HG02840 (cell line): ENCODE results near the gene MUC5AC.

Experiments
- ATAC-seq: cut with Tn5 transposase; IDR thresholded peaks from one replicate; pipeline ENCODE4 v1.9.1; 2021; ENCODE audit warnings: mild to moderate bottlenecking, moderate library complexity, moderate number of reproducible peaks; ENCODE audit not compliant: unreplicated experiment, low FRiP score

MUC5AC gene

DNA sequence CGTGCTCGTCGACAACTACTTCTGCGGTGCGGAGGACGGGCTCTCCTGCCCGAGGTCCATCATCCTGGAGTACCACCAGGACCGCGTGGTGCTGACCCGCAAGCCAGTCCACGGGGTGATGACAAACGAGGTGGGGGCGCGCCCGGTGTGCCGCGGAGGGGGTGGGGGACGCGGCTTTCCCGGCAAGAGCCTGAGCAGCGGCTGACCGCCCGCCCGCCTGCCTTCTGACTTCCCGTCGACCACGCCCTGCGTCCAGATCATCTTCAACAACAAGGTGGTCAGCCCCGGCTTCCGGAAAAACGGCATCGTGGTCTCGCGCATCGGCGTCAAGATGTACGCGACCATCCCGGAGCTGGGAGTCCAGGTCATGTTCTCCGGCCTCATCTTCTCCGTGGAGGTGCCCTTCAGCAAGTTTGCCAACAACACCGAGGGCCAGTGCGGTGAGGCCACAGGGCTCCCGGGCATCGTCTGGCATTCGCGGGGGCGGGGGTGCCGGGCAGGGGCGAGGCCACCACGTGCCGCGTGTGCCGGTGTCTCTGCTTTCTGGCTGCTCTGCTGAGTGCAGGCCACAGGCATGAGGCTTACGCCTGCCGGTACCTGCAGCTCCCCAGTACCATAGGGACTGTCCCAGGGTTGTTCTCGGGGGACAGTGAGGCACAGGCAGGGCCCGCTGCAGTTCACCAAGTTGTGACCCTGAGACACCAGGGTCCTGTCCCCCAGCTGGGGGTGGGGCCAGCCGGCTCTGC lies 36.7 kb downstream of the MUC5AC start:
- no peak for ATAC-seq

DNA sequence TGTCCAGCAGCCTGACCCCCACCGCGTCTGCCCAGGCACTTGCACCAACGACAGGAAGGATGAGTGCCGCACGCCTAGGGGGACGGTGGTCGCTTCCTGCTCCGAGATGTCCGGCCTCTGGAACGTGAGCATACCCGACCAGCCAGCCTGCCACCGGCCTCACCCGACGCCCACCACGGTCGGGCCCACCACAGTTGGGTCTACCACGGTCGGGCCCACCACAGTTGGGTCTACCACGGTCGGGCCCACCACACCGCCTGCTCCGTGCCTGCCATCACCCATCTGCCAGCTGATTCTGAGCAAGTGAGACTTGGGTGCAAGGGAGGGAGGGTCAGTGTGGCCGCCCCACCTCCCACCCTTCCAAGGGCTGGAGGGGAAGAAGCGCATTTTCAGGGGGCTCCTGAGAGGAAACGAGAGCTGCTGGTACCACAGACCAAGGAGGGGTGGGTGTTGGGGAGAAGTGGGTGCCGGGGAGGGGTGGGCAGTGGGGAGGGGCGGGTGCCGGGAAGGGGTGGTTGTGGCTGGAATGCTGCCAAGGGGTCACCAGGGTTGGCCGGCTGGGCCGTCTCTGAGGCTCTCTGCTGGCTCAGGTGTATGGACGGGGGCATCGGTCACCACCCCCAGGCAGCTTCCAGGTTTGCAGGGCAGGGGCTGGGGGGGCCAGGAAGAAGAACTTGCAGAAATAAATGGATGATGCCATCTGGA lies 37.4 kb downstream of the MUC5AC start:
- no peak for ATAC-seq

GRCh38 chr11:1195682-1196515 lies 38.1 kb downstream of the MUC5AC start:
- no peak for ATAC-seq

- no peak for ATAC-seq
Observed at GRCh38 chr11:1196516-1197391, 39.0 kb downstream of the MUC5AC start.

- ATAC-seq: no peak
Observed at GRCh38 chr11:1197431-1197885, 39.7 kb downstream of the MUC5AC start.

DNA sequence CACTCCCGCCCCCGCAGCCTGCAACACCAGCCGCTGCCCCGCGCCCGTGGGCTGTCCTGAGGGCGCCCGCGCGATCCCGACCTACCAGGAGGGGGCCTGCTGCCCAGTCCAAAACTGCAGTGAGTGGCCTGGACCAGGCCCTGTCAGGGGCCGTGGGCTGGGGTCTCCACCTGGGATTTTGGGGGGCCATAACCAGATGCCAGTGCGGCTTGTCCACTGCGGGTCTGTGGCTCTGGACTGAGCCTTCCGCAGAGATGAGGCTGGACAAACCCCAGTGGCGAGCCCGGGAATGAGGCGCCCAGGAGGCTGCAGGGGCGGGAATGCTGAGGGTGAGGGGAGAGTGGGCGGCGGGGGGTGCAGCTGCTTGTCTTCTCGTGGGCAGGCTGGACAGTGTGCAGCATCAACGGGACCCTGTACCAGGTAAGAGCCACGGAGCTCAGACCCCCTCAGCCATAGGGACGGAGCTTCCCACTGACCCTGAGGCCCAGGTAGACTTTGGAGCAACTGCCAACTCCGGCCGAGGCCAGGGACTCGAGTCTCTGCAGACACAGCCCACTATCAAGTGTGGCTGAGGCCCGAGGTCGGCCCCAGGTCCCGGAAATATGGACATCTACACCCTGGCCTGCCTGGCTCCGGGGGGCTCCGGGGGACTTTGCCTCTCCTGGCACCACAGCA lies 40.3 kb downstream of the MUC5AC start:
- no peak for ATAC-seq

- ATAC-seq: no peak
Observed at GRCh38 chr11:1198561-1199240, 40.9 kb downstream of the MUC5AC start.

- no peak for ATAC-seq
Observed at GRCh38 chr11:1199241-1199750, 41.5 kb downstream of the MUC5AC start.

DNA sequence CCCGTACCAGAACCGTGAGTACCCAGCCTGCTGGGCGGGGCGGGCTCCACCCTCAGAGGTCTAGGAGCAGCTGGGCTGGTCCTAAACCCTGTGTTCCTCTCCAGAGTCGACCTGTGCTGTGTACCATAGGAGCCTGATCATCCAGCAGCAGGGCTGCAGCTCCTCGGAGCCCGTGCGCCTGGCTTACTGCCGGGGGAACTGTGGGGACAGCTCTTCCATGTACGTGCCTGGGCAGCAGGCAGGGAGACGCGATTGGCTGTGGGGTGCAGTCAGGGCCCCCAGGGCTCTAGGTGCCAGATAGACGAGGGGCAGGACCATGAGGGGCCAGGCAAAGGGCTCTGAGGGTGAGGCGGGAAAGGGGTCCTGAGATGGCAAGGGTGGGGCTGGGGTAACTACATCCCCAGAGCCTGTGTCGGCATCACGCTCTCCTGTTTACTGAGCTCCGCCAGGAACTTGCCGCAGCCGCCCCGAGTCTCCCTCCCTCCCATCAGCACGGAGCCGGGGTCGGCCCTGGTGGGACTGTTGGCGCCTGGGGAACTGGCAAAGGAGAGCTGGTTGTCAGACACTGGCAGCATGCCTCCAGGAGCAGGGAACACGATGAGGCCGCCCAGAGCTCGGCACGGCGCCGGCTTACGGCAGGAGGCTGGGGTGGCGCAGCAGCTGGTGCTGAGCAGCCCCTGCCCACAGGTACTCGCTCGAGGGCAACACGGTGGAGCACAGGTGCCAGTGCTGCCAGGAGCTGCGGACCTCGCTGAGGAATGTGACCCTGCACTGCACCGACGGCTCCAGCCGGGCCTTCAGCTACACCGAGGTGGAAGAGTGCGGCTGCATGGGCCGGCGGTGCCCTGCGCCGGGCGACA lies 42.2 kb downstream of the MUC5AC start:
- ATAC-seq: no peak

GRCh38 chr11:1200611-1201191 lies 42.9 kb downstream of the MUC5AC start:
- ATAC-seq: no peak

DNA sequence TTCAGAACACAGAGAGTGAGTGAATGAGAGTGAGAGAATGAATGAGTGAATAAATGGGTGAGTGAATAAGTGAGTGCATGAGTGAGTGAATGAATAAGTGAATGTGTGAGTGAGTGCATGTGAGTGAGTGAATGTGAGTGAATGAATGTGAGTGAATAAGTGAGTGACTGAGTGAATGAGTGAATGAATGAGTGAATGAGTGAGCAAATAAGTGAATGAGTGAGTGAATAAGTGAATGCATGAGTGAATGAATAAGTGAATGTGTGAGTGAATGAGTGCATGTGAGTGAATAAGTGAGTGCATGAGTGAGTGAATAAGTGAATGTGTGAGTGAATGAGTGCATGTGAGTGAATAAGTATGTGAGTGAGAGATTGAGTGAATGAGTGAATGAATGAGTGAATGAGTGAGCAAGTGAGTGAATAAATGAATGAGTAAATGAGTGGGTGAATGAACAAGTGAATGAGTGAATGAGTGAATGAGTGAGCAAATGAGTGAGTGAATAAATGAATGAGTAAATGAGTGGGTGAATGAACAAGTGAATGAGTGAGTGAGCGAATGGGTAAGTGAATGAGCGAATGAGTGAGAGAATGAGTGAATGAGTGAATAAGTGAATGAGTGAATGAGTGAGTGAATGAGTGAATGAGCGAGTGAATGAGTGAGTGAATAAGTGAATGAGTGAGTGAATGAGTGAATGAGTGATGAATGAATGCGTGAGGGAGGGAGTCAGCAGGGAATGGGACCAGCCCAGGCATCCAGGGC lies 43.8 kb downstream of the MUC5AC start:
- ATAC-seq: no peak

- ATAC-seq: no peak
Observed at GRCh38 chr11:1202154-1202775, 44.5 kb downstream of the MUC5AC start.

GRCh38 chr11:1202776-1203504 lies 45.2 kb downstream of the MUC5AC start:
- no peak for ATAC-seq

DNA sequence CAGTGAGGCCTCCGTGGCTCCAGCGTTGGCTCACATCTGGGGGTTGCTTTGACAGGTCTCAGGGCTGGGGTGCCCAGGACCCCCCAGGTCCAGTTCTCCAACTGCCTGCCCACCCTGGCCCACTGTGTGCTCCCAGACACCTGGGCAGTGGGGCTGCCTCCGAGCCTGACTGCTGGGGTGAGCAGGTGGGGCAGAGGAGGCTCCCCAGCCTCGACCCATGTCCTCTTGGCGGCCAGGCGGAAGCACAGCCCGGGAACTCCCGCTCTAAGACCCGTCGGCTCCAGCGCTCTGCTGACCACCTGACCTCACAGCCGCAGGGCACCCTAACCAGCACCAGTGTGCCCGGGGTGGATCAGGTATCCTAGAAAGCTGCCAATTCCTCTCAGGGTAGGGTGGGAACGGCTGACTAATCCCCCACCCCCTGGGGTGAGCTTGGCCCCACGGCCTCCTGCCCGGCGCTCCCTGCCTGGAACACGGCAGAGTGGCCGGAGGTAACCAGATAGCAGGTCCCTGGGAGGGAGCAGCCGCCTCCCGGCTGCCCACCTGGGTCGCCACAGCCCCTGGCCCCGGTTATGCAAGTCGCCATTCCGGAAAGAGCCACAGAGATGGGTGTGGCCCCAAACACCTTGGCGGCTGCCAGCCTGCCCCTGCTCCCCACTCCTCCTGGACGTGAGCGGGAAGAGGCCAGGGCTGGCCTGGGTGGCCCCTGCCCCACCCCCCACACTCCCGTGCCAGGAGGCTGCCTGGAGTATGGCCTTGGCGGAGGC lies 45.9 kb downstream of the MUC5AC start:
- ATAC-seq: no peak
